Measurements from ENCODE around the gene KLHL29. TPM values are rescaled to one million over a fixed set of nuclear protein-coding genes. Genes with fewer than 3 reads are reported as not detected.

KLHL29 gene
- total RNA-seq, 3 donors from 2014 or later (not counting 1 experiment from before 2014, with no cell fraction given) = 0.24 to 0.43 (median 0.33) TPM

- intact Hi-C loops (cut with micrococcal nuclease) = no loop called here
- DNase-seq = no peak
- H3K27ac Mint-ChIP-seq = no peak overlapping the region
- H3K9me3 ChIP-seq (ENCODE audit: control insufficient read depth, insufficient read depth, low read length) = no peaks in the 10 kb centered on the region
- peaks cover 8 to 10% of the 10 kb centered on the region in 2 donors for H3K27me3 Mint-ChIP-seq (ENCODE audit: low read depth in 2 of 2)
- no peak overlapping the region for H3K27ac ChIP-seq (ENCODE audit: low read length)
- no peaks in the 10 kb centered on the region for H3K4me1 Mint-ChIP-seq
- no peaks in the 10 kb centered on the region for H3K36me3 Mint-ChIP-seq
- WGBS (ENCODE audit: insufficient coverage) = 89% methylated on average over 12 of the region's 12 CpGs
- no peaks in the 10 kb centered on the region for H3K9me3 Mint-ChIP-seq
- no peak for ATAC-seq
- H3K4me1 ChIP-seq (ENCODE audit: control insufficient read depth, insufficient read depth, low read length) = no peaks in the 10 kb centered on the region
- TF ChIP-seq CTCF (IDR thresholded peaks at IDR 0.05) = no peak
- no peak overlapping the region for H3K4me3 ChIP-seq (ENCODE audit: low read length)
- no peak overlapping the region for H3K4me3 Mint-ChIP-seq
- H3K27me3 ChIP-seq (ENCODE audit: control insufficient read depth, insufficient read depth, low read length) = no peaks in the 10 kb centered on the region
- H3K36me3 ChIP-seq (ENCODE audit: control insufficient read depth, insufficient read depth, low read length) = no peaks in the 10 kb centered on the region
Measured at GRCh38 chr2:23569761-23570365, 184.9 kb downstream of the KLHL29 start.

- ATAC-seq (no peak), DNase-seq (no peak)
- Histone ChIP-seq H3K9me3 (ENCODE audit: control insufficient read depth, insufficient read depth, low read length) (no peaks in the 10 kb centered on the region), H3K36me3 (ENCODE audit: control insufficient read depth, insufficient read depth, low read length) (no peaks in the 10 kb centered on the region), H3K4me3 (ENCODE audit: low read length) (no peak overlapping the region), H3K27me3 (ENCODE audit: control insufficient read depth, insufficient read depth, low read length) (no peaks in the 10 kb centered on the region), H3K27ac (ENCODE audit: low read length) (no peak overlapping the region), H3K4me1 (ENCODE audit: control insufficient read depth, insufficient read depth, low read length) (no peaks in the 10 kb centered on the region)
- Mint-ChIP-seq H3K27ac (no peak overlapping the region), H3K4me3 (no peak overlapping the region), H3K9me3 (no peaks in the 10 kb centered on the region), H3K36me3 (no peaks in the 10 kb centered on the region), H3K27me3 (ENCODE audit: low read depth in 2 of 2) (peaks cover 8 to 10% of the 10 kb centered on the region in 2 donors), H3K4me1 (no peaks in the 10 kb centered on the region)
- 85% methylated on average over 6 of the region's 6 CpGs for WGBS (ENCODE audit: insufficient coverage)
- TF ChIP-seq CTCF (IDR thresholded peaks at IDR 0.05) = no peak
- intact Hi-C loops (cut with micrococcal nuclease) = no loop called here
Measured at GRCh38 chr2:23571085-23571484, 186.1 kb downstream of the KLHL29 start.

GRCh38 chr2:23571527-23572282, 186.7 kb downstream of the KLHL29 start:
- H3K36me3 Mint-ChIP-seq = no peaks in the 10 kb centered on the region
- Histone ChIP-seq H3K4me1 (ENCODE audit: control insufficient read depth, insufficient read depth, low read length) (no peaks in the 10 kb centered on the region), H3K36me3 (ENCODE audit: control insufficient read depth, insufficient read depth, low read length) (no peaks in the 10 kb centered on the region), H3K9me3 (ENCODE audit: control insufficient read depth, insufficient read depth, low read length) (no peaks in the 10 kb centered on the region), H3K4me3 (ENCODE audit: low read length) (no peak overlapping the region), H3K27ac (ENCODE audit: low read length) (no peak overlapping the region), H3K27me3 (ENCODE audit: control insufficient read depth, insufficient read depth, low read length) (no peaks in the 10 kb centered on the region)
- 84% methylated on average over 12 of the region's 12 CpGs for WGBS (ENCODE audit: insufficient coverage)
- DNase-seq = no peak
- H3K4me3 Mint-ChIP-seq = no peak overlapping the region
- intact Hi-C loops (cut with micrococcal nuclease) = no loop called here
- no peaks in the 10 kb centered on the region for H3K9me3 Mint-ChIP-seq
- no peaks in the 10 kb centered on the region for H3K4me1 Mint-ChIP-seq
- no peak for TF ChIP-seq CTCF (IDR thresholded peaks at IDR 0.05)
- no peak overlapping the region for H3K27ac Mint-ChIP-seq
- ATAC-seq = no peak
- peaks cover 8 to 10% of the 10 kb centered on the region in 2 donors for H3K27me3 Mint-ChIP-seq (ENCODE audit: low read depth in 2 of 2)
